Memory B cell (primary cell): Measurements from ENCODE around the gene ADM.
A peak's percentile ranks its signal among the peaks of the same experiment; 100 is the strongest.
"Not testable (repeated sequence)": the region's sequence is repeated elsewhere in the genome, so short reads cannot be mapped to it uniquely, and the experiment has no call there.

Experiments used
- ATAC-seq: fragments of 150-1000 bp; cut with Tn5 transposase; 2 replicates; pipeline ENCODE4 v1.10.0; 2021; ENCODE audit warnings: low read depth, mild to moderate bottlenecking, moderate library complexity
- DNase-seq, 2 donors: peaks; one replicate each; pipeline ENCODE4 v3.0.0; 2022; ENCODE audit warnings: low spot score in 2 of 2
- H3K27ac Mint-ChIP-seq: one replicate; pipeline ENCODE4 v1.8.0; 2022; ENCODE audit warnings: mild to moderate bottlenecking, moderate library complexity, mixed read lengths
- H3K27me3 Mint-ChIP-seq: one replicate; pipeline ENCODE4 v1.8.0; 2022; ENCODE audit warnings: mixed read lengths
- H3K36me3 Mint-ChIP-seq: one replicate; pipeline ENCODE4 v1.8.0; 2022; ENCODE audit warnings: mild to moderate bottlenecking, mixed read lengths
- H3K4me1 Mint-ChIP-seq: one replicate; pipeline ENCODE4 v1.8.0; 2022; ENCODE audit warnings: mixed read lengths
- H3K4me3 Mint-ChIP-seq: one replicate; pipeline ENCODE4 v1.8.0; 2022; ENCODE audit warnings: mild to moderate bottlenecking, moderate library complexity, mixed read lengths
- H3K9me3 Mint-ChIP-seq: one replicate; pipeline ENCODE4 v1.8.0; 2022; ENCODE audit warnings: mixed read lengths

The ADM gene, protein sequence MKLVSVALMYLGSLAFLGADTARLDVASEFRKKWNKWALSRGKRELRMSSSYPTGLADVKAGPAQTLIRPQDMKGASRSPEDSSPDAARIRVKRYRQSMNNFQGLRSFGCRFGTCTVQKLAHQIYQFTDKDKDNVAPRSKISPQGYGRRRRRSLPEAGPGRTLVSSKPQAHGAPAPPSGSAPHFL

DNA sequence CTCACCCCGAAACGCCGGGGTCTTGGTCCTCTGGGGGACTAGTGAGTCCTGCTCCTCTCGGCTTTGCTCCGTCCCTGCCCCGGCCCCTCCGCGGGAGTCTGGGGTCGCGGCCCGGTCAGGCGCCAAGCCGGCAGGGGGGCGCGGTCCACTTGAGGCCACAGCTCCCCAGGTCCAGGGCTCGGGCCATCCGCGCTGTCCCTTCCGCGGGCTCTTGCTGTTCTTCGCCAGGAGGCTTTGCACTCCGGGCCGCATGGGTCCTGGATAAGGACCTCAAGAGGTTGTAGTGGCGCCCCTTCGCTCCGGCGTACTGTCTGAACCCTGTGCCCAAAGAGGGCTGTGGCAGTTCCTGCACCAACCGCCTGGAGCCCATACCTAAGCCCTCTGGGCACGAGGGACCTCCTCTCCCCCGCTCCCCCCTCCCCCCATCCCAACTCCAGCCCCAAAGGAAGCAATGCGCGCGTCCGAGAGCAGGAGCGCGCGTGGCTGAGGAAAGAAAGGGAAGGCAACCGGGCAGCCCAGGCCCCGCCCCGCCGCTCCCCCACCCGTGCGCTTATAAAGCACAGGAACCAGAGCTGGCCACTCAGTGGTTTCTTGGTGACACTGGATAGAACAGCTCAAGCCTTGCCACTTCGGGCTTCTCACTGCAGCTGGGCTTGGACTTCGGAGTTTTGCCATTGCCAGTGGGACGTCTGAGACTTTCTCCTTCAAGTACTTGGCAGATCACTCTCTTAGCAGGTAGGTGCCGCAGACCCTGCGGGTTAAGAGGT, at the start of gene ADM:
Gene ADM, plus strand, starts transcription at position 579 of the 767 bp plus-strand sequence. CDS start 628 bp downstream, outside the sequence.
- Mint-ChIP-seq H3K27ac (peak within 1 kb of the TSS; percentile 70), H3K4me3 (peak within 1 kb of the TSS; percentile 96), H3K27me3 (peaks cover 8% of the 10 kb centered on the region), H3K36me3 (no peaks in the 10 kb centered on the region), H3K4me1 (peaks cover 28% of the 10 kb centered on the region), H3K9me3 (no peaks in the 10 kb centered on the region)
- ATAC-seq (peak; percentile 31), DNase-seq (peak in 1 of 2 donors; percentile 47)

DNA sequence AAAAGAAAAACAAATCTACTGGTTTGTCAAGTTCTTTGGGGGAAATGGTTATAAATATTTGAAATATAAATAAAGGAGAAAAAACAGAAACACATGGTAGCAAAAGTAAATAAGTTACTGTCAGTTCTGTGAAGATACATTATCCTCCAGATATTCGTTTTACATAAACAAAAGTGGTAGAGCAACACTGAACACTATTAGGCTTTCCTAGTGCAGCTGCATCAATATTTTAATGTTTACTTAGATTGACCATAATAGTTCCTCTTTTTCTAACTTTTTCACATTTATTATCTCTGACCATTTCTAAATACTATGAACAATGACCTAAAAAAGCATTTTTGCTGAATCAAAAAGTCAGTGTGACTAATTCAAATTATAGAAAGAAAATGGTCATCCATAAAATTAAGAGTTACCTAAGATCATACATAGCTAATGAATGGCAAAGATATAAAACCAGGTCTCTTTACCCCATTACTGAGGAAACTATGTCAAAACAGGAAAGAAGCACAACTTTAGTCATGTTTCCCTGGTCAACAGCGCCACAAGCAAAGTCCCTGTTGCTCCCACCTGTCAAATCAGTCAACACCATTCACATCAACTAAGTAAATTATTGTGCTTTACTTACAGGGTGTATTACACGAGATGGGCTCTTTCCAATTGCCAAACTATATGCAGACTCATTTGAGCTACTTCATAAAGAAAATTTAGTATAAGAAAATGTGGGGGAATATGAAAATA, 49.3 kb upstream of the ADM start:
- no peaks in the 10 kb centered on the region for H3K9me3 Mint-ChIP-seq
- DNase-seq (no peak), ATAC-seq (peak; percentile 27)
- peak overlapping the region; percentile 40 for H3K27ac Mint-ChIP-seq
- no peak overlapping the region for H3K4me3 Mint-ChIP-seq
- H3K36me3 Mint-ChIP-seq, result peaks cover 2% of the 10 kb centered on the region
- H3K4me1 Mint-ChIP-seq, result peaks cover 11% of the 10 kb centered on the region
- no peaks in the 10 kb centered on the region for H3K27me3 Mint-ChIP-seq

DNA sequence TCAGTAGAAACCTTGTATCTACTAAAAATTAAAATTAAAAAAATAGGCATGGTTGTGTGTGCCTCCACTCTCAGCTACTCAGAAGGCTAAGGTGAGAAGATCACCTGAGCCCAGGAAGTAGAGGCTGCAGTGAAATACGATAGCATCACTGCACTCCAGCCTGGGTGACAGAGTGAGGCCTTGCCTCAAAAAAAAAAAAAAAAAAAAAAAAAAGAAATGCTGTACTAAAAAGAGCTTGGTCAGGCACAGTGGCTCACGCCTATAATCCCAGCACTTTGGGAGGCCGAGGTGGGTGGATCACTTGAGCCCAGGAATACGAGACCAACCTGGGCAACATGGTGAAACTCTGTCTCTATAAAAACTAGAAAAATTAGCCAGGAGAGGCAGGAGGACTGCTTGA, 47.4 kb upstream of the ADM start:
- peaks cover 11% of the 10 kb centered on the region for H3K4me1 Mint-ChIP-seq
- H3K4me3 Mint-ChIP-seq, result no peak overlapping the region
- no peaks in the 10 kb centered on the region for H3K27me3 Mint-ChIP-seq
- ATAC-seq, result no peak
- DNase-seq, result no peak
- H3K36me3 Mint-ChIP-seq, result peaks cover 2% of the 10 kb centered on the region
- no peaks in the 10 kb centered on the region for H3K9me3 Mint-ChIP-seq
- H3K27ac Mint-ChIP-seq, result no peak overlapping the region

DNA sequence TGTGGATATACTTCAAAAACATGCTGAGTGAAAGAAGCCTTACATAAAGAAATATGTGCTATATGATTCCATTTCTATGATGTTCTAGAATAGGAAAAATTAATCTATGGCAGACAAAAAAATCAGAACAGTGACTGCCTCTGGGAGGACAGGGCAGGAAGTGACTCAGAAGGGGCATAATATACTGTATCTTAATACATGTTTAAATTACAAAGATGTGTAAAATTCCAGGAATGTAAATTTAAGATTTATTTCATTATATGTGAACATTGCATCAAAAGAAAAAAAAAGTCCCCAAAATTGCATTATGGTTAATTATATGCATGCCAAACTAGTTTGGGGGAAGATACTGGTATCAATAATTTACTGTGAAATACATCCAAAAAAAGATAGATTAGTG, 43.1 kb upstream of the ADM start:
- Mint-ChIP-seq H3K4me3 (no peak overlapping the region), H3K27me3 (no peaks in the 10 kb centered on the region), H3K27ac (no peak overlapping the region), H3K9me3 (no peaks in the 10 kb centered on the region), H3K36me3 (peaks cover 8% of the 10 kb centered on the region), H3K4me1 (peaks cover 5% of the 10 kb centered on the region)
- DNase-seq (no peak), ATAC-seq (no peak)

DNA sequence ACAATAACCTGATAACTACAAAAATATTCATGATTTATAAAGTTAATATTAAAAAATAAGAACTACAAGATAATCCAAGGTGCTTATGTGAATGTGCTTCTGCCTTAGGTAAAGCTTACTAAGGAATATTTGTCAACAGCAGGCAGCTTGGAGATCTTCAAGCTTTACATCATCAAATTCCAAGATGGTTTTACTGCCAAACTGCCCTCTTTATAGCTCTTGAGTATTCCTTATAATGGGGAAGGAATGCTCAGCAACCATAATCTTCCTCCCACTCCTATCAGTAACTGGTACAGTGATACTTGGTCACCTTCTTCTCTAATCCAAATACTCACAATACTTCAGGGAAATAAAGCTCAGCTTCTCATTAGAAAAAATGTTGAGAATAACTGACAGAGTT, 40.9 kb upstream of the ADM start:
- DNase-seq, result no peak

DNA sequence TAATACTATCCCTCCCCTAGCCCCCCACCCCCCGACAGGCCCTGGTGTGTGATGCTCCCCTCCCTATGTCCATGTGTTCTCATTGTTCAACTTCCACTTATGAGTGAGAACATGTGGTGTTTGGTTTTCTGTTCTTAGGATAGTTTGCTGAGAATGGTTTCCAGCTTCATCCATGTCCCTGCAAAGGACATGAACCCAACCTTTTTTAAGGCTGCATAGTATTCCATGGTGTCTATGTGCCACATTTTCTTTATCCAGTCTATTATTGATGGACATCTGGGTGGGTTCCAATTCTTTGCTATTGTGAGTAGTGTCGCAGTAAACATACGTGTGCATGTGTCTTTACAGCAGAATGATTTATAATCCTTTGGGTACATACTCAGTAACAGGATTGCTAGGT, 40.2 kb upstream of the ADM start:
- not testable (repeated sequence) for ATAC-seq, H3K4me3 Mint-ChIP-seq, H3K9me3 Mint-ChIP-seq, H3K27me3 Mint-ChIP-seq, H3K4me1 Mint-ChIP-seq, H3K27ac Mint-ChIP-seq, DNase-seq
- H3K36me3 Mint-ChIP-seq, result peaks cover 12% of the 10 kb centered on the region

More for the DNA sequence above, 40.9 kb upstream of the ADM start:
- no peaks in the 10 kb centered on the region for H3K4me1 Mint-ChIP-seq
- H3K27me3 Mint-ChIP-seq, result no peaks in the 10 kb centered on the region
- H3K4me3 Mint-ChIP-seq, result no peak overlapping the region
- no peaks in the 10 kb centered on the region for H3K9me3 Mint-ChIP-seq
- peaks cover 12% of the 10 kb centered on the region for H3K36me3 Mint-ChIP-seq
- no peak for ATAC-seq
- no peak overlapping the region for H3K27ac Mint-ChIP-seq

DNA sequence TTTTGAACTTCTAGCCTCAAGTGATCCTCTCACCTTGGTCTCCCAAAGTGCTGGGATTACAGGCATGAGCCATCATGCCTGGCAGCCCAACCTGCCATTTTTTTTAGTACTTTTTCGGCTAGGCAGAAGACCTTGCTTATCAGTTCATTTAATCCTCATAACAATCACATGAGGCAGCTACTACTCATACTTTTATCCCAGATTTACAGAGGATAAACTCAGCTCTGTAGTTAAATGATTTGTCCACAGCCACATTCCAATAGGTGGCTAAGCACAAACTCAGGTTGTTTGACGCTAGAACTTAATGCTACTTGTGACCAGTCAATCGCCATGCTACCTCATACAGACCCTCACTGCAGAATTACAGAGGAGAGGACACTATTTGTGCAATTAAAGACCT, 38.9 kb upstream of the ADM start:
- no peak overlapping the region for H3K27ac Mint-ChIP-seq
- H3K4me1 Mint-ChIP-seq, result no peaks in the 10 kb centered on the region
- no peaks in the 10 kb centered on the region for H3K9me3 Mint-ChIP-seq
- peaks cover 12% of the 10 kb centered on the region for H3K36me3 Mint-ChIP-seq
- ATAC-seq (no peak), DNase-seq (no peak)
- no peaks in the 10 kb centered on the region for H3K27me3 Mint-ChIP-seq
- H3K4me3 Mint-ChIP-seq, result no peak overlapping the region

DNA sequence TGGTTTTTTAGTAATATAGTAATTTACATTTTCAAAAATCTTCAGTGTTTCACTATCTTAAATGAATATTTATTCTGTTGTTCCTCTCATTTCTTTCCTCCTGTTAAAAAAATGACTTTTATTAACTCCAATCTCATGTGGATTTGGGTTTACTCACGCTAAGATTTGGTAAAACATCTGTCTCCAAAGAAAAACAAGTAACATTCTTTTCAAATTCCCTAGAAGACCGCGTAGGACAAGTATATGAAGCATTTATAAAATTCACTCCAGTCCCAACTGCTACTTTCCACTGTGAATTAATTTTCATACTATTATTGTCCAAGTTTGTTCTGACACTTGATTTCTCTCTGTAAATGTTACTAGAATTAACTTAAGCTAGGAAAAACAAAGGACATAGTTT, 37.1 kb upstream of the ADM start:
- no peak for ATAC-seq

DNA sequence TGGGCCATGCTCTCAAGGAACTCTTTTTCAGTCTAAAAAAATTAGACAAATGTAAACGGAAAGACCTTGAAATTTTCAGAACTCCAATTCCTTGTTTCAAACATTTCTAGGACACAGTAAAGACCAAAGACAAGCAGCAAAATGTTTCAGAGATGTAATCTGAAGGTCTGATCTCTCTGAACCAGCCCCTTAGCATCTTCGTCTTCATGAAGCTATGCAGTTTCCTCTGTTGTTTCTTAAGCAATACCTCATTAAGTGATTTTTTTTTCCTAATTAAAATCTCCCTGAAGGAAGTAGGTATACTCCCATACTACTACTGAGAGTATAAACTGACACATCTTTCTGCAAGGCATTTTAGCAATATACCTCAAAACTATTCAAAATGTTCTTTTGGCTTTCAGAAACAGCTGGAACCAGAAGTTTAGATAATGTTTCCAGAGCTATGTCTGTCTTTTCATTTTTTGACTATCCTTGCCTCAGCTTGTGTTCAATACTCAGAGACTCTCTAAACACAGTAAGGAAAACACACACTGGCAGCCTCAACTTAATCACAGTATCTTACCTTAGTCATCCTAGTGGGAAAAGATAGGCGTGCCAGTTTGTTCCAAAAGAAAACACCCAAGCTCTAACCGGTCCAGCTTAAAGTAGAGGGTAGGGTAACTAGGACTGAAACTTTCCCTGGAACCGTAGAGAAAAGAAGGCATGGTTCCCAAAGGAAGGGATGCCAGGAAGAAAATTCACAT, 36.0 kb upstream of the ADM start:
- no peak overlapping the region for H3K27ac Mint-ChIP-seq
- H3K4me3 Mint-ChIP-seq, result no peak overlapping the region
- H3K36me3 Mint-ChIP-seq, result peaks cover 12% of the 10 kb centered on the region
- H3K27me3 Mint-ChIP-seq, result no peaks in the 10 kb centered on the region
- no peak for ATAC-seq
- peaks cover 4% of the 10 kb centered on the region for H3K4me1 Mint-ChIP-seq
- no peak for DNase-seq
- H3K9me3 Mint-ChIP-seq, result no peaks in the 10 kb centered on the region

More for the DNA sequence above, 37.1 kb upstream of the ADM start:
- Mint-ChIP-seq H3K36me3 (peaks cover 12% of the 10 kb centered on the region), H3K27ac (no peak overlapping the region), H3K9me3 (no peaks in the 10 kb centered on the region), H3K4me3 (no peak overlapping the region), H3K4me1 (no peaks in the 10 kb centered on the region), H3K27me3 (no peaks in the 10 kb centered on the region)
- DNase-seq, result no peak

DNA sequence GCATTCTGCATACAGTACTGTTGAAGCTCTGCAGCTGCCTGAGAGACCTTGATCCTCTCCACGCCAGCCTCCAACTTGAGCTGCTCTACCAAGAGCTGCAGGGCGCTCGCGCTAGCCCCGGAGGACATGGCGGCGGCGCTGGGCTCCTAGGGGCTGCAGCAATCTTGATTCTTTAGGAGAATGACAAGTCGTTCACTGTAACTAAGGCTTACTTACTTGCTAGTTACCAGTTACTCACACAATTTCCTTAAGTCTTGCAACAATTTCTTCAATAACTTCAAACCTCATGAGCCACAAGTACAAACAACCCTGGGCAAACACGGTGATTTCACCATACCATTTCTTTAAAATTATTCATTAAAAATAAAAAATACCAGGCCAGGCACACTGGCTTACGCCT, 32.7 kb upstream of the ADM start:
- DNase-seq, result no peak
- no peak overlapping the region for H3K4me3 Mint-ChIP-seq
- no peaks in the 10 kb centered on the region for H3K9me3 Mint-ChIP-seq
- H3K27me3 Mint-ChIP-seq, result no peaks in the 10 kb centered on the region
- H3K27ac Mint-ChIP-seq, result no peak overlapping the region
- H3K36me3 Mint-ChIP-seq, result peaks cover 4% of the 10 kb centered on the region
- H3K4me1 Mint-ChIP-seq, result peaks cover 6% of the 10 kb centered on the region
- no peak for ATAC-seq

DNA sequence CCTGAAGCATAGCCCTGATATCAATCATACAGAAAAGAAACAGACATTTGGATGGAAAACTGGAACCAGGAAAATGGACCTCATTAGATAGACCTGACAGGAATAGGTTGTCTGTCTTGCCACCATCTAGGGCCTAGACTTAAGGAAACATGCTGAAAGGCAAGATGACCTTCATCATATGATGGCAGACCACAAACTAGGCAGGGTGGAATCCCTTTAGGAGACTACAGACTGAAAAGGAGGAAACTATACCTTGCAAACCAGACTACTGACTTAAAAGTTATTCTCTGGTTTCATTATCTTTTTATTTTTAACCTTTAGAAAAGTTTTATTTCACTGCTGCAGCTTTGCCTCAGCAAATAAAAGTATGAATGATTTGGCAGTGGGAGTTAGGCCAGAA, 31.1 kb upstream of the ADM start:
- no peaks in the 10 kb centered on the region for H3K9me3 Mint-ChIP-seq
- H3K4me1 Mint-ChIP-seq, result peaks cover 6% of the 10 kb centered on the region
- H3K4me3 Mint-ChIP-seq, result no peak overlapping the region
- no peaks in the 10 kb centered on the region for H3K27me3 Mint-ChIP-seq
- no peak overlapping the region for H3K27ac Mint-ChIP-seq
- H3K36me3 Mint-ChIP-seq, result no peaks in the 10 kb centered on the region
- ATAC-seq (no peak), DNase-seq (no peak)

DNA sequence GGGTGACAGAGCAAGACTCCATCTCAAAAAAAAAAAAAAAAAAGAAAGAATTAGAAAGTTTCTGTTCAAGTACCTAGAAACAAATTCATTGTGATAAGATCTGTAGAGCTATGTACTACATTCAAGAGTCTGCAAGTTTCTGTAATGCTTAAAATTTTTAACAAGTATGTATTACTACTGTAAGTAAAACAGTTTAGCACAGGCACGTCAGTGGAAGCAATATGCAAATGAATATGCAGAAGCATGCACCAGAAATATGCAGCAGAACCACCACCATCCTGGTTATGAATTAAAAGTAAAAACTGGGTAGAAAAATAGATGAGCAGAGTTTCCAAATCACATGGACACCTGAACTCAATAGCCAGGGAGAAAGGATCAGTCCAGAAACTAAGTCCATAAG, 30.1 kb upstream of the ADM start:
- Mint-ChIP-seq H3K9me3 (no peaks in the 10 kb centered on the region), H3K4me1 (peaks cover 6% of the 10 kb centered on the region), H3K36me3 (no peaks in the 10 kb centered on the region), H3K27me3 (no peaks in the 10 kb centered on the region), H3K27ac (no peak overlapping the region), H3K4me3 (no peak overlapping the region)
- no peak for ATAC-seq
- DNase-seq, result no peak

DNA sequence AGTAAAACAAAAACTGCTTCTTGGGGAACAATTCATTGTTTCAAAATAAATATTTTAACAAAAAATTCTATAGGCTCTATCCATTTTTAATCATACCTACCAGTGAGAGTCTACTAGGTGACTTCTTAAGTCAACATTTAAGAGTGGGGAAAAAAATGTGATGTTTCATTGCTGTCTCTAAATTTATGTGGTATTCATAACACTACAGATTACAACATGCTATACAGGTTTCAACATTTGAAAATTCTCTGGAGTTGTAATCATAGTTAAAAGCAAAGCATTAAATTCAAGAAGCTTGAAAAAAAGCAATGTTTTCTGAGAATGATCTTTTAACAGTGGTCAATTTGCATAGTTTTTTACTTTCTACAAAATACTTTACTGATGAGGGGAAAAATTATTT, 29.2 kb upstream of the ADM start:
- Mint-ChIP-seq H3K36me3 (no peaks in the 10 kb centered on the region), H3K4me3 (no peak overlapping the region), H3K27ac (no peak overlapping the region), H3K9me3 (no peaks in the 10 kb centered on the region), H3K4me1 (peaks cover 6% of the 10 kb centered on the region), H3K27me3 (no peaks in the 10 kb centered on the region)
- no peak for DNase-seq
- ATAC-seq, result no peak

DNA sequence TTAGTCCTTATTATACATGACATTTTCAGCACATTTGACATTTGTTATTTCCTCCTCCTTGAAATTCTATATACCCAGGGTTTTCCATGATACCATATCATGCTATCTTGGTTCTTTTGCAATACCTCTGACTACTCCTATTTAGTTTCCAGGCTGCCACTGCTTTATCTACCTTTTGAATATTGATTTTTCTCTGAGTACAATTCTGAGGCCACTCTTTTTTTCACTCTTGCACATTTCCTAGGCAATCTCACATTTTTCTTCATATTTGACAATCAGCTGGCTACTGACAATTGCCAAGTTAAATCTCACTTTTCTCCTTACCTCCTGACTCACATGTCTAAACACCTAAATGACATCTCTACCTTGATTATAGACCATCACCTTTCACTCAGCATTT, 22.8 kb upstream of the ADM start:
- no peaks in the 10 kb centered on the region for H3K36me3 Mint-ChIP-seq
- no peaks in the 10 kb centered on the region for H3K9me3 Mint-ChIP-seq
- H3K4me3 Mint-ChIP-seq, result no peak overlapping the region
- H3K4me1 Mint-ChIP-seq, result peaks cover 8% of the 10 kb centered on the region
- no peak overlapping the region for H3K27ac Mint-ChIP-seq
- ATAC-seq (no peak), DNase-seq (no peak)
- H3K27me3 Mint-ChIP-seq, result no peaks in the 10 kb centered on the region
